ENCODE results near the gene DLX5.
"Not testable (repeated sequence)": the region's sequence is repeated elsewhere in the genome, so short reads cannot be mapped to it uniquely, and the experiment has no call there.

DLX5 gene

DNA sequence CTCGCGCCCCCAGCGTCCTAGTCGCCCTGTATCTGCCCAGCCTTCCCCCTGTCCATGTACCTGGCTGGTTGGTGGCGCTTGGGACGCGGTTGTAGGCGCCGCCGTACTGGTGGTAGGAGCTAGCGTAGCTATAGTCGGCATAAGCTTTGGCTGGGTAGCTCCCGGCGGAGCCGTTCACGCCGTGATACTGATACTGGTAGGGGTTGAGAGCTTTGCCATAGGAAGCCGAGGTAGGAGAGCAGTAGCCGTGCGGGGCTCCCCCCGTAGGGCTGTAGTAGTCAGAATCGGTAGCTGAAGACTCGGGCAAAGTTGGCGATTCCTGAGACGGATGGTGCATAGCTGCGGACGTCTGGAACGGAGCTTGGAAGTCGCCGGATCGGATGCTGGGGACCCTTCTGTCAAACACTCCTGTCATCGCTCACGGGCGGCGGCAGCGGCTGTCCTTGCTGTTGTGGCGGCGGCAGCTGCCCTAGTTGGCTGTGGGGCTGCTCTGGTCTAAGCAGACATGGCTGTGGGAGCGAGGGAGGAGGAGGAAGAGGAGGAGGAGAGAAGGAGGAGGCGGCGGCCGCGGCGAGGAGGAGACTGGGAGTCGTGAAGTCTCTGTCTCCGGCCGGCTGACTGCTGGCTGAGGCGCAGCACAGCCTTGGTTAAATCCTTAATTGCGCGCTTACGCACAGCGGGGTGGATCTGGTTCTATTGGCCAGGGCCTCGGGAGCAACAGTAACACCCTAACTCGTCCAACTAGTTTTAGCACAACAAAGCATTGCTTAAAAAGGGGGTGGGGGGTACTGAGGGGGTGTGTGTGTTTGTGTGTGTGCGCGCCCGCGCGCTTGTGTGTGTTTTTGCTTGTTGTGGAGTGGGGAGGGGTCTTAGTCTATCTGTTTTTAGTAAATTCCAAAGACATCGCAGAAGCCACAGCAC, at the start of gene DLX5:
Gene DLX5, minus strand, starts transcription at position 623 of the 921 bp plus-strand sequence. Its CDS starts 208 bp downstream, at position 415.
- H3K4me3 ChIP-seq (ENCODE audit: low read length) = 0 out of 2 replicates have a peak within 1 kb of the TSS, but pooled peaks have one; percentile 7
- no peak for TF ChIP-seq ZNF274 (IDR thresholded peaks at IDR 0.05; ENCODE audit: low read depth, low read length)

DNA sequence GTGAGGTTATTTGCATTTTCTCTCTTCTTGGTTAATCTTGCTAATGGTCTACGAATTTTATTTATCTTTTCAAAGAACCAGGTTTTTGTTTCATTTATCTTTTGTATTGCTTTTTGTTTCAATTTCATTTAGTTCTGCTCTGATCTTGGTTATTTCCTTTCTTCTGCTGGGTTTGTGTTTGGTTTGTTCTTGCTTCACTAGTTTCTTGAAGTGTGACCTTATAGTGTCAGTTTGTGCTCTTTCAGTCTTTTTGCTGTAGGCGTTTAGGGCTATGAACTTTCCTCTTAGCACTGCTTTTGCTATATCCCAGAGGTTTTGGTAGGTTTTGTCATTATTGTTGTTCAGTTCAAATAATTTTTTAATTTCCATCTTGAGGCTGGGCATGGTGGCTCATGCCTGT, 47.4 kb upstream of the DLX5 start:
- H3K4me3 ChIP-seq (ENCODE audit: low read length) = not testable (repeated sequence)

DNA sequence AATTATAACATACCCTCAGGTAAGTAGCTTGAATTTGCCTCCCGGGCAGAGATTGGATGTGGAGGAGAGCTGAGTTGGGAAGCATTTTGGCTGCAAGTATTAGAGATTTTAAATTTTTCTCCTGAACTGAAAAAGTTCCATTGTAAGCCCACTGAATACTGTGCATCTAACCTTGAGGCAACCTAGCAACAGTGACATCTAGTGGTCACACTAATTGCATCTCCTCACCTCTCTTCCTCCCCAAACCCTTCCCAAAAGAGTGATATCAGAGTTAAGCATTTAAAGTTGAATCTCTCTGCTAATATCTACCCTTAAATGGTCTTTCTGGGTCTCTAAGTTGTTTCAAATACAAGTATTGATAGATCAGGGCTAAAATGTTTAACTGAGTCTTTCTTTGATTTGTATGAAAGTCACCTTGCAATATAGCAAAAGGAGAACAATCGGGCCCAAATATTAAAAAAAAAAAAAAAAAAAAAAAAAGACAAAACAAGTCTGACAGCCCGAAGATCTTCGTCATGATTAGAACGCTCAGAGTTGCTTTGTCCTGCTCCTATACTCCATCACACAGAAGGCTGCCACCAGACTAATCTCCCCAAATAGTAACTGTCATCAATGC, 40.4 kb upstream of the DLX5 start:
- no peak for TF ChIP-seq ZNF274 (IDR thresholded peaks at IDR 0.05; ENCODE audit: low read depth, low read length)
- no peak overlapping the region for H3K4me3 ChIP-seq (ENCODE audit: low read length)

DNA sequence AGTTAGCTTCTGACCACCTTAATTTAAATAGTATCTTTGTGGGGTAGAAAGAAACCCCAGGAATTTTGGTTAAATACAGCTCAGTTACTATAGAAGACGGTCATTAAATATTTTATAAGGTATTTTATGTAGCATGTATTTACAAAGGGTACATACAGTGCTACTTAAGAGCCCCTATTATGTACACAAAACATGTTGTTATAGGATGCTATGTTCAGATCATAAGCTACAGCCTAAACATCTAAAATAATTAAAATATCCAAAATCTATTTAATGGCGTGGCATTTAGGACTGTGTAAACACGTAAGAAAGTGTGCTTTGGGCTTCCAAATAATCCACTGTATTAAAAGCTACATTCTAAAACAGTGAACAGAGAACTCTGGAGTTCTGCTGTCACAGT, 39.4 kb upstream of the DLX5 start:
- H3K4me3 ChIP-seq (ENCODE audit: low read length) = no peak overlapping the region

DNA sequence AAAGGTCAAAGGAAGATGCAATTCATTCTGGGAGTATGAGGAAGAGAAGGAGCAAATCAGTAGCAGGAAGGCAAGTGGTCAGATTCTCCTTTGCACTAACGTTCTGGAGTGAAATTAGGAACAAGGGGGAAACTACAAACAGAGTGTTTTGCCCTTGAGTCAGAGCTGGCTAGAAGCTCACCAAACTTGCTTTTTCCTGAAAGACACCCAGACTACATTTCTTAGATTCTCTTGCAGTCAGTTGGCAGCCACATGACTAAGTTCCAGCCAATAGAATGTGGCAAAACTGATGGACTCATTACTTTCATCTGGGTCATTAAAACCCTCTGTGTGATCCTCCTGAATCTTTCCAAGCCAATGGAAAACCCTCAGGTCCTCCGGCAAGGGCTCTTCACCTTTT, 18.6 kb upstream of the DLX5 start:
- no peak for TF ChIP-seq ZNF274 (IDR thresholded peaks at IDR 0.05; ENCODE audit: low read depth, low read length)

More for the DNA sequence above, 39.4 kb upstream of the DLX5 start:
- no peak for TF ChIP-seq ZNF274 (IDR thresholded peaks at IDR 0.05; ENCODE audit: low read depth, low read length)

DNA sequence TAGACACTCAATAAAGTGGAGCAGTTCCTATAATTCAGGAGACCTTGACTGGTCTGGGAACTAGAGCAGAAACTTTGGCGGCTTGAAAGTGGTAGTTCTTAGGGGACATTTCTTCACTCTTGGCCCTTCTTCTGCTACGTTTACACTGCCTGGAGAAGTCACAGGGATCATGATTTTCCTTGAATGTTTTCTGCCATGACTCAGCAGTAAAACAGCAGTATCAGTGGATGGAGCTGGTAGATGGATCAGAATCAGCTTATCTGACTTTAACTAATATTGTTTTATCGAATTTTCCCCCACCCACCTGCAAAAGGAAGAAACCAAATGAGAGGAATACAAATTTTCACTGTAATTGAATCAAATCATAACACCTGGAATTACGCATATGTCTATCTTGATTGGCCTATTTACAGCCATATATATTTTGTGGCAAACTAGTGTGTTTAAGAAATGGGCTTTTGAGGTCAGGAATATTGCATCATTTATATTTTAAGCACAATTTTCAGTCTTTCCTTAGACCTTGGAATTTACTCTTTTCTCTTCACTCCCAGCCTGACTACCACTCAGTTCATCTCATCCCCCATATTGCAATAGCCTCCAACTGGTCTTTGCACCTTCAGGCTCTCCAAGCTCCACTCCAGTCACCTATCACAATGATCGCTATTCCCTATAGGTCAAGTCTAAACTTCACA, 14.9 kb upstream of the DLX5 start:
- H3K4me3 ChIP-seq (ENCODE audit: low read length) = no peak overlapping the region
- TF ChIP-seq ZNF274 (IDR thresholded peaks at IDR 0.05; ENCODE audit: low read depth, low read length) = no peak

More for the DNA sequence above, 18.6 kb upstream of the DLX5 start:
- H3K4me3 ChIP-seq (ENCODE audit: low read length) = no peak overlapping the region

DNA sequence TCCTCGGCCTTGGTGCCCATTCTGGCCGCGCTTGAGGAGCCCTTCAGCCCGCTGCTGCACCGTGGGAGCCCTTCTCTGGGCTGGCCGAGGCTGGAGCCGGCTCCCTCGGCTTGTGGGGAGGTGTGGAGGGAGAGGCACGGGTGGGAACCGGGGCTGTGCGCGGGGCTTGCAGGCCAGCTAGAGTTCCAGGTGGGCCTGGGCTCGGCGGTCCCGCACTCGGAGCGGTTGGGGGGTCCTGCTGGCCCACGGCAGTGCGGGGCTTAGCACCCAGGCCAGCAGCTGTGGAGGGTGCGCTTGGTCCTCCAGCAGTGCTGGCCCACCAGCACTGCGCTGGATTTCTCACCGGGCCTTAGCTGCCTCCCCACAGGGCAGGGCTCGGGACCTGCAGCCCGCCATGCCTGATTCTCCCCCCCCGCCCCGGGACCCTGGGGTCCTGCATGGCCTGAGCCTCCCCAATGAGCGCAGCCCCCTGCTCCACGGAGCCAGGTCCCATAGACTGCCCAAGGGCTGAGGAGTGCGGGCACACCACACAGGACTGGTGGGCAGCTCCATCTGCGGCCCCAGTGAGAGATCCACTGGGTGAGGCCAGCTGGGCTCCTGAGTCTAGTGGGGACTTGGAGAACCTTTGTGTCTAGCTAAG, 9.7 kb upstream of the DLX5 start:
- not testable (repeated sequence) for H3K4me3 ChIP-seq (ENCODE audit: low read length)

DNA sequence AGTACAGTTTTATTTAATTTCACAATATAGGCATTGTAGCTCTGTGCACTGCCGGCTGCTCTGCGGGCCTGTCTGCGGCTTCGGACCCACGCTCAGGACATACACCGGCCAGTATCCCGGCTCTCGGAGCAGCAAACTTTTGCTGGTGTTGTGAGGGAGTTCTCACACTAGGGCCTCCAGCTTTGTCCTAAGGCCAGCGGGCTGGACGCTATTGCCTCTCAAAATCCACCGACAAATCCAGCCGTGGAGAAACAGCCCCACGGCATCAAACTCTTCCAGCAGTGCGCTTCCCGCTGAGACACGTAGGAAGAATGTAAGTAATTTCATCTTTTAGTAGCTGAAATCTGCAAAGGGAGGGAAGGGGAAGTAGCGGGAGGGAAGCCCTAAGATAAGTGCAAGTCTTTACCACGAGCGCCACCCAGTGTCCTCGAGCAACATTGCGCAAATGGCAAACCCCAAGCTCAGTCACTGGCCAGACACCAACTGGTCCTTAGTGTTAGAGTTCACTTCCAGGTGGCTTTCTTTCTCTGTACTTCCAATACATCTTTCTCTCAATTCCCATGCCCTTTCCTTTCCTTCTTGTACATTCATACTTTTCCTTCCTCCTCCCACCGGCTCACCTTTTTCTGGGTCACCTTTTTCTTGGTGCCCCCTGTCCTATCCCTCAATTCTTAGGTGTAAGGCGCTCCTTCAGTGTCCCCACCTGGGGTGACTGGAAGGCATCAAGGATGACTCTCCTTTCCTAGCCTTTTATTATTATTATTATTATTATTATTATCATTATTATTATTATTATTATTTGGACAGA, 3.0 kb upstream of the DLX5 start:
- no peak overlapping the region; the same call in 1 of the 2 replicates for H3K4me3 ChIP-seq (ENCODE audit: low read length)
- no peak for TF ChIP-seq ZNF274 (IDR thresholded peaks at IDR 0.05; ENCODE audit: low read depth, low read length)

DNA sequence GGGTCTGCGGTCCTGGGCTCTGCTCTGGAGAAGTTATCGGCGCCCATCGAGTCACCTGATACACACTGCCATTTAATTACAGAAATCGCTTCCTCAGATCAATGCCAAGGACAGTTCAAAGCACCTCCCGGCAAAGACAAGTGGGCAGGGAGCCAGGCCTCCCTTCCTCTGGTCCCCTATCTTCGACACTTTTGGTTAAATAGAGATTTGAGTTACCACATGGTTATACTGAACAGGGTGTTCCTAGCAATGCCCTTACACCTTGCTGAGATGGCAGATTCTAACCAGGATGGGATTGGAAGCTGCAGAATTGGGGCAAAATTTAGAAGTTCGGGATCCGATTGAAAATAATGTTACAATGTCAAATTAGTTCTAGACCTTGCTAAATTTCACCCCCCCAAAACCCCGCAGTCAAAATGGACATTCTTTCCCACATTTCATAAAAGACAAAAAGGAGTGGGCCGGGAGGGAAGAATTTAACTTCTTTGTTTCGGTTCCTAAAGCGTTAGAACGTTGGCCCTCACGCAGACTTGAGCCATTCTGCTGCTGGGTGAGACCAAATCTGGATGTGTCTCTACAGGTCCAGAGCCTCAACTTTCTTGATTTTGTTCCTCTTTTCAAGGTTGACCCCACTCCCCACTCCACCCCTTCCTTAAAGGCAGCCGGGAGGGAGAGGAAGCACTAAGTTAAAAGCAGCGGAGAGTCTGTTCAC, 2.2 kb upstream of the DLX5 start:
- no peak overlapping the region; the same call in 1 of the 2 replicates for H3K4me3 ChIP-seq (ENCODE audit: low read length)

DNA sequence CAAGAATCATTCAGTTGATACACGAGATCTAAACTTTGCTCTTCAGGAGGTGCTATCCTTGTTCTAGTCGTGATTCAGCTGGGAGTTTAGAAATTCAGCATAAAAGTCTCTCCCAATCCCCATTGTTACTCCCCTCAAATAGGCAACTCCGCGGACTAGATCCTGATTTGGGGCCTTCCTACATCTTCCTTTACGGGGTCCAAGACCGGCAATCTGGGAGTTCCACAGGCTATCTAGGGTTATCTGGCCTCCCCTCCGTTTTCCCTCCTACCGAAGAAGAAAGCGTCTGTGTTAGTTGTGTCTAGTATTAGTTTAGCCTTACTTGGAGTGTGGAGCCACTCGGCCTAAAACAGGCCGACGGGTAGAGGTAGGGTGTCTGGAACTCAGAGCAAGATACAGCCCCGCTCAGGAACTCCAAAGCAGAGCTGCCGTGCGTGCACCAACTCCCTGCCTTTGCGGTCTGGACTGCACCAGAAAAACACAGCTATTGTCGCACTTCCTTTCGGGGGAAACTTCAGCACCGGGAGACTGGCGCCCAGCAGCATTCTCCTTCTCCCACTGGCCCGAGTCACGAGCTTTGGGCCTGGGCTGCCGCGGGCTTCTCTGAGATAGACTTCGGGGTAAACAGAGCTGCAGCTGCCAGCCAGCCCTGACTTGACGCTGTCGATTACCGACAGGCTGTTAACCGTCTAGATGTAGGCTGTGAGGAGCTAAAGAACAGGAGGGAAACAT, 1.5 kb upstream of the DLX5 start:
- no peak for TF ChIP-seq ZNF274 (IDR thresholded peaks at IDR 0.05; ENCODE audit: low read depth, low read length)

More for the DNA sequence above, 2.2 kb upstream of the DLX5 start:
- no peak for TF ChIP-seq ZNF274 (IDR thresholded peaks at IDR 0.05; ENCODE audit: low read depth, low read length)

DNA sequence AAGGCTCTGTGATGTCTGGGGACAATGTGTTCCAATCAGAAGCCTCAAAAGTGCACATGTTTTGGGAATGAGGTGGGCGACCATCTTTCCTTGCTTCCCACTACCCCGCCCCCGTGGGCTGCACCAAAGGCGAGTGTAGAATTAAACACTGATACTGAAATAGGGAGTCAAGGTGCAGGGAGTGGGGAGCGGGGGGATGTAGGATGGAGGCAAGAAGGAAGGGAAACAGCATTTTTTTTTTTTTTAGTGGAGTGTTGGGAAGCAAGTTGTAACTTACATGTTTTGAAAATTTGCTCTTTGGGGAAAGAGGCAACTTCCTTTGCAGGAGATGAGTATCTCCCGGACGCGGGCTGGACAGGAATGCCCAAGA, 484 bp upstream of the DLX5 start:
- H3K4me3 ChIP-seq (ENCODE audit: low read length) = no peak overlapping the region
- no peak for TF ChIP-seq ZNF274 (IDR thresholded peaks at IDR 0.05; ENCODE audit: low read depth, low read length)

More for the DNA sequence above, 1.5 kb upstream of the DLX5 start:
- no peak overlapping the region for H3K4me3 ChIP-seq (ENCODE audit: low read length)
